SH-SY5Y (cell line): ENCODE data around the gene MIS18A.

ENCODE experiments used
- GATA2 ChIP-seq: IDR thresholded peaks from 2 replicates; pipeline ENCODE4 v1.6.1; 2011; ENCODE audit warnings: mild to moderate bottlenecking, low read depth, low read length
- GATA3 ChIP-seq: IDR thresholded peaks from 2 replicates; pipeline ENCODE4 v1.6.1; 2011; ENCODE audit warnings: low read depth, mild to moderate bottlenecking, low read length, moderate library complexity

Gene MIS18A

GRCh38 chr21:32312976-32313375 is 34.1 kb upstream of the MIS18A start:
- TF ChIP-seq GATA3: no peak
- TF ChIP-seq GATA2: no peak

- TF ChIP-seq GATA2 (no peak), GATA3 (no peak)
These were observed 33.5 kb upstream of the MIS18A start for GRCh38 chr21:32312326-32312725.

- TF ChIP-seq GATA3: no peak
- no peak for TF ChIP-seq GATA2
These were observed 32.8 kb upstream of the MIS18A start for GRCh38 chr21:32311621-32312020.

- TF ChIP-seq GATA2 (no peak), GATA3 (no peak)
These were observed 31.1 kb upstream of the MIS18A start for GRCh38 chr21:32309906-32310460.

- TF ChIP-seq GATA3 (no peak), GATA2 (no peak)
These were observed 29.8 kb upstream of the MIS18A start for GRCh38 chr21:32308696-32309095.

GRCh38 chr21:32307706-32308105 is 28.9 kb upstream of the MIS18A start:
- TF ChIP-seq GATA2: no peak
- no peak for TF ChIP-seq GATA3

- TF ChIP-seq GATA2 (no peak), GATA3 (no peak)
These were observed 27.4 kb upstream of the MIS18A start for GRCh38 chr21:32306021-32306780.

GRCh38 chr21:32304998-32305397 is 26.1 kb upstream of the MIS18A start:
- TF ChIP-seq GATA2 (no peak), GATA3 (no peak)

GRCh38 chr21:32303385-32303784 is 24.5 kb upstream of the MIS18A start:
- no peak for TF ChIP-seq GATA3
- TF ChIP-seq GATA2: no peak

- TF ChIP-seq GATA3 (no peak), GATA2 (no peak)
These were observed 23.7 kb upstream of the MIS18A start for GRCh38 chr21:32302560-32302959.

GRCh38 chr21:32301596-32301995 is 22.7 kb upstream of the MIS18A start:
- TF ChIP-seq GATA3 (no peak), GATA2 (no peak)

GRCh38 chr21:32300117-32300681 is 21.4 kb upstream of the MIS18A start:
- TF ChIP-seq GATA2: no peak
- no peak for TF ChIP-seq GATA3

GRCh38 chr21:32299695-32300094 is 20.8 kb upstream of the MIS18A start:
- TF ChIP-seq GATA3 (no peak), GATA2 (no peak)

- TF ChIP-seq GATA2 (no peak), GATA3 (no peak)
These were observed 19.8 kb upstream of the MIS18A start, which contains the start of gene MRAP for GRCh38 chr21:32298658-32299081. TSS of gene MRAP (plus strand) at chr21:32298855. CDS start at chr21:32298972, 117 bp downstream.

GRCh38 chr21:32298148-32298559 is 19.3 kb upstream of the MIS18A start:
- TF ChIP-seq GATA2 (no peak), GATA3 (no peak)

GRCh38 chr21:32297449-32297848 is 18.6 kb upstream of the MIS18A start:
- TF ChIP-seq GATA2 (no peak), GATA3 (no peak)
